WTC11 (cell line): ENCODE measurements around the gene SWI5. TPM values are rescaled to one million over a fixed set of nuclear protein-coding genes. Genes with fewer than 3 reads are reported as not detected.

Experiments used
- ATAC-seq: fragments of 200-7000 bp; cut with Tn5 transposase; 2 replicates; pipeline ENCODE4 v1.10.0; 2021; ENCODE audit warnings: mild to moderate bottlenecking, moderate library complexity
- CTCF ChIA-PET: fragments of 300-600 bp; sonication (Branson Sonifier 250); formaldehyde crosslinking; loops from one replicate; lab custom pipeline; 2021; ENCODE audit warnings: antibody characterized with exemption; lab: Charles Lee
- POLR2A ChIA-PET: fragments of 350-600 bp; sonication (Branson Sonifier 250); formaldehyde crosslinking; loops from one replicate; lab custom pipeline; 2021; ENCODE audit warnings: antibody characterized with exemption; lab: Charles Lee
- DNase-seq: peaks from one replicate; pipeline ENCODE4 v3.0.0; 2021; ENCODE audit warnings: low spot score
- H3K27ac Mint-ChIP-seq: 2 replicates; pipeline ENCODE4 v1.8.0; 2021; ENCODE audit warnings: mixed read lengths
- H3K27me3 Mint-ChIP-seq: 2 replicates; pipeline ENCODE4 v1.8.0; 2021; ENCODE audit warnings: low read depth, mild to moderate bottlenecking, moderate library complexity, mixed read lengths
- H3K36me3 Mint-ChIP-seq: 2 replicates; pipeline ENCODE4 v1.8.0; 2021; ENCODE audit warnings: mixed read lengths
- H3K4me1 Mint-ChIP-seq: 2 replicates; pipeline ENCODE4 v1.8.0; 2022; ENCODE audit warnings: mixed read lengths
- H3K4me3 Mint-ChIP-seq: 2 replicates; pipeline ENCODE4 v1.8.0; 2021; ENCODE audit warnings: mild to moderate bottlenecking, moderate library complexity, mixed read lengths
- H3K9me3 Mint-ChIP-seq: 2 replicates; pipeline ENCODE4 v1.8.0; 2021; ENCODE audit warnings: mixed read lengths
- GABPB1 ChIP-seq: sonication (generic); formaldehyde crosslinking; IDR thresholded peaks from 2 replicates; pipeline ENCODE4 v1.8.1; 2023; ENCODE audit warnings: mild to moderate bottlenecking, missing genetic modification reagents
- GRHL2 ChIP-seq: fragments of 250-450 bp; sonication (Bioruptor Pico); IDR thresholded peaks from 2 replicates; pipeline ENCODE4 v1.8.0; 2022; ENCODE audit warnings: mild to moderate bottlenecking, moderate library complexity; ENCODE audit not compliant: insufficient replicate concordance, severe bottlenecking
- MXD4 ChIP-seq: fragments of 250-450 bp; sonication (Bioruptor Pico); IDR thresholded peaks from 2 replicates; pipeline ENCODE4 v1.8.0; 2021; ENCODE audit warnings: mild to moderate bottlenecking, moderate library complexity, borderline replicate concordance
- NFATC4 ChIP-seq: fragments of 250-450 bp; sonication (Bioruptor Pico); IDR thresholded peaks from 2 replicates; pipeline ENCODE4 v1.9.0; 2021; ENCODE audit warnings: mild to moderate bottlenecking
- NFE2L1 ChIP-seq: sonication (generic); formaldehyde crosslinking; IDR thresholded peaks from 2 replicates; pipeline ENCODE4 v1.8.1; 2023; ENCODE audit warnings: missing genetic modification reagents
- NR1H2 ChIP-seq: sonication (generic); formaldehyde crosslinking; IDR thresholded peaks from 2 replicates; pipeline ENCODE4 v1.9.0; 2021; ENCODE audit warnings: mild to moderate bottlenecking, moderate library complexity, missing genetic modification reagents
- NR2C2 ChIP-seq: sonication (generic); formaldehyde crosslinking; IDR thresholded peaks from 2 replicates; pipeline ENCODE4 v1.8.0; 2022; ENCODE audit warnings: mild to moderate bottlenecking, missing genetic modification reagents
- SMAD3 ChIP-seq: sonication (generic); formaldehyde crosslinking; IDR thresholded peaks from 2 replicates; pipeline ENCODE4 v1.8.0; 2022; ENCODE audit warnings: missing genetic modification reagents, mild to moderate bottlenecking, borderline replicate concordance
- SOX15 ChIP-seq: fragments of 250-450 bp; sonication (Bioruptor Pico); IDR thresholded peaks from 2 replicates; pipeline ENCODE4 v1.9.0; 2021; ENCODE audit warnings: mild to moderate bottlenecking
- ZNF138 ChIP-seq: sonication (generic); formaldehyde crosslinking; conservative IDR thresholded peaks from 2 replicates; pipeline ENCODE4 v1.8.1; 2022; ENCODE audit warnings: mild to moderate bottlenecking, moderate library complexity, missing genetic modification reagents
- ZNF232 ChIP-seq: sonication (generic); formaldehyde crosslinking; IDR thresholded peaks from 2 replicates; pipeline ENCODE4 v1.8.0; 2022; ENCODE audit warnings: mild to moderate bottlenecking, missing genetic modification reagents
- ZNF396 ChIP-seq: fragments of 250-450 bp; sonication (Bioruptor Pico); IDR thresholded peaks from 2 replicates; pipeline ENCODE4 v1.8.0; 2021; ENCODE audit warnings: mild to moderate bottlenecking, moderate library complexity, borderline replicate concordance
- total RNA-seq: library from RNA; stranded (reverse); gene quantifications from 3 replicates; pipeline ENCODE4 v1.2.3, GENCODE V29; 2021
- TF ChIP-seq, protein P1 (sequence below): sonication (generic); formaldehyde crosslinking; IDR thresholded peaks from 2 replicates; pipeline ENCODE4 v1.8.0; 2023; ENCODE audit warnings: missing genetic modification reagents, mild to moderate bottlenecking, borderline replicate concordance
- TF ChIP-seq, protein P2 (sequence below): sonication (generic); formaldehyde crosslinking; IDR thresholded peaks from 2 replicates; pipeline ENCODE4 v1.8.1; 2022; ENCODE audit warnings: mild to moderate bottlenecking, missing genetic modification reagents, moderate library complexity, borderline replicate concordance
- TF ChIP-seq, protein P3 (sequence below): sonication (generic); formaldehyde crosslinking; conservative IDR thresholded peaks from 2 replicates; pipeline ENCODE4 v1.8.1; 2022; ENCODE audit warnings: mild to moderate bottlenecking, missing genetic modification reagents
- TF ChIP-seq, protein P4 (sequence below): fragments of 250-450 bp; sonication (Bioruptor Pico); conservative IDR thresholded peaks from 2 replicates; pipeline ENCODE4 v1.9.0; 2021; ENCODE audit warnings: mild to moderate bottlenecking
- TF ChIP-seq, protein P5 (sequence below): sonication (generic); formaldehyde crosslinking; IDR thresholded peaks from 2 replicates; pipeline ENCODE4 v1.8.0; 2022; ENCODE audit warnings: mild to moderate bottlenecking, missing genetic modification reagents
- TF ChIP-seq, protein P6 (sequence below): sonication (generic); formaldehyde crosslinking; IDR thresholded peaks from 2 replicates; pipeline ENCODE4 v1.8.1; 2023; ENCODE audit warnings: mild to moderate bottlenecking, missing genetic modification reagents, moderate library complexity
- TF ChIP-seq, protein P7 (sequence below): fragments of 250-450 bp; sonication (Bioruptor Pico); IDR thresholded peaks from 2 replicates; pipeline ENCODE4 v2.1.2; 2022; ENCODE audit warnings: mild to moderate bottlenecking, moderate library complexity
- TF ChIP-seq, protein P8 (sequence below): sonication (generic); formaldehyde crosslinking; IDR thresholded peaks from 2 replicates; pipeline ENCODE4 v1.8.1; 2023; ENCODE audit warnings: mild to moderate bottlenecking, missing genetic modification reagents

SWI5 gene
- total RNA-seq, 1 experiment from 2014 or later, result 26.2 TPM

DNA sequence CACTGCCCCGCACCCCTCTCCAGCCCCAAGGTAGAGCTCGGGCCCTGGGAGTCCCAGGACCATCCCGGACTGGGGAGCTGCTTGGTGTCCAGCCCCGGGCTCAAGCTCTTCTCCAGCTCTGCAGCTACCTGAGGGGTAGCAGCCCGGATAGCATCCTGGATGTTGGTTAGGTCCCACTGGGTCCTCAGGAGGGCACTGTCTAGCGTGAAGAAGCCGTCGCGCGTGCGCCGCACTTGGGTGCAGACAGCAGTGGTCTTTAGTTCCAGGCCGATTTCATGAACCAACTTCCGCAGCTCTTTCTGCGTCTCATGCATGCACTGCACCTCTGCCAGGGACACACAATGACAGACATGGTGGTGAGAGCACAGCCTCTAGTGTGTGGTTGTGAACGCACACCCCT lies 33.5 kb downstream of the SWI5 start:
- Mint-ChIP-seq H3K9me3 (no peaks in the 10 kb centered on the region), H3K27me3 (no peaks in the 10 kb centered on the region), H3K4me3 (no peak overlapping the region), H3K27ac (no peak overlapping the region), H3K36me3 (peaks cover 32% of the 10 kb centered on the region), H3K4me1 (no peaks in the 10 kb centered on the region)
- ChIA-PET CTCF (interaction anchor here (0.6 to 0.7 kb wide), 2 partner anchors 14 to 110 kb away, joined by 4 read pairs; no protein-coding TSS in a partner anchor), POLR2A (interaction anchor here (0.9 kb wide), 1 partner anchor 9 kb away, joined by 3 read pairs; no protein-coding TSS in a partner anchor)
- TF ChIP-seq NR2C2 (CRISPR knock-in tag), result no peak
- no peak for TF ChIP-seq ZNF232 (CRISPR knock-in tag)
- TF ChIP-seq, protein P1, sequence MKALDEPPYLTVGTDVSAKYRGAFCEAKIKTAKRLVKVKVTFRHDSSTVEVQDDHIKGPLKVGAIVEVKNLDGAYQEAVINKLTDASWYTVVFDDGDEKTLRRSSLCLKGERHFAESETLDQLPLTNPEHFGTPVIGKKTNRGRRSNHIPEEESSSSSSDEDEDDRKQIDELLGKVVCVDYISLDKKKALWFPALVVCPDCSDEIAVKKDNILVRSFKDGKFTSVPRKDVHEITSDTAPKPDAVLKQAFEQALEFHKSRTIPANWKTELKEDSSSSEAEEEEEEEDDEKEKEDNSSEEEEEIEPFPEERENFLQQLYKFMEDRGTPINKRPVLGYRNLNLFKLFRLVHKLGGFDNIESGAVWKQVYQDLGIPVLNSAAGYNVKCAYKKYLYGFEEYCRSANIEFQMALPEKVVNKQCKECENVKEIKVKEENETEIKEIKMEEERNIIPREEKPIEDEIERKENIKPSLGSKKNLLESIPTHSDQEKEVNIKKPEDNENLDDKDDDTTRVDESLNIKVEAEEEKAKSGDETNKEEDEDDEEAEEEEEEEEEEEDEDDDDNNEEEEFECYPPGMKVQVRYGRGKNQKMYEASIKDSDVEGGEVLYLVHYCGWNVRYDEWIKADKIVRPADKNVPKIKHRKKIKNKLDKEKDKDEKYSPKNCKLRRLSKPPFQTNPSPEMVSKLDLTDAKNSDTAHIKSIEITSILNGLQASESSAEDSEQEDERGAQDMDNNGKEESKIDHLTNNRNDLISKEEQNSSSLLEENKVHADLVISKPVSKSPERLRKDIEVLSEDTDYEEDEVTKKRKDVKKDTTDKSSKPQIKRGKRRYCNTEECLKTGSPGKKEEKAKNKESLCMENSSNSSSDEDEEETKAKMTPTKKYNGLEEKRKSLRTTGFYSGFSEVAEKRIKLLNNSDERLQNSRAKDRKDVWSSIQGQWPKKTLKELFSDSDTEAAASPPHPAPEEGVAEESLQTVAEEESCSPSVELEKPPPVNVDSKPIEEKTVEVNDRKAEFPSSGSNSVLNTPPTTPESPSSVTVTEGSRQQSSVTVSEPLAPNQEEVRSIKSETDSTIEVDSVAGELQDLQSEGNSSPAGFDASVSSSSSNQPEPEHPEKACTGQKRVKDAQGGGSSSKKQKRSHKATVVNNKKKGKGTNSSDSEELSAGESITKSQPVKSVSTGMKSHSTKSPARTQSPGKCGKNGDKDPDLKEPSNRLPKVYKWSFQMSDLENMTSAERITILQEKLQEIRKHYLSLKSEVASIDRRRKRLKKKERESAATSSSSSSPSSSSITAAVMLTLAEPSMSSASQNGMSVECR (CRISPR knock-in tag), result no peak
- TF ChIP-seq, protein P2, sequence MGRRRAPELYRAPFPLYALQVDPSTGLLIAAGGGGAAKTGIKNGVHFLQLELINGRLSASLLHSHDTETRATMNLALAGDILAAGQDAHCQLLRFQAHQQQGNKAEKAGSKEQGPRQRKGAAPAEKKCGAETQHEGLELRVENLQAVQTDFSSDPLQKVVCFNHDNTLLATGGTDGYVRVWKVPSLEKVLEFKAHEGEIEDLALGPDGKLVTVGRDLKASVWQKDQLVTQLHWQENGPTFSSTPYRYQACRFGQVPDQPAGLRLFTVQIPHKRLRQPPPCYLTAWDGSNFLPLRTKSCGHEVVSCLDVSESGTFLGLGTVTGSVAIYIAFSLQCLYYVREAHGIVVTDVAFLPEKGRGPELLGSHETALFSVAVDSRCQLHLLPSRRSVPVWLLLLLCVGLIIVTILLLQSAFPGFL (CRISPR knock-in tag), result no peak
- TF ChIP-seq ZNF138 (CRISPR knock-in tag), result no peak
- TF ChIP-seq NFE2L1 (CRISPR knock-in tag), result no peak
- TF ChIP-seq SOX15 (CRISPR knock-in tag), result no peak
- TF ChIP-seq, protein P3, sequence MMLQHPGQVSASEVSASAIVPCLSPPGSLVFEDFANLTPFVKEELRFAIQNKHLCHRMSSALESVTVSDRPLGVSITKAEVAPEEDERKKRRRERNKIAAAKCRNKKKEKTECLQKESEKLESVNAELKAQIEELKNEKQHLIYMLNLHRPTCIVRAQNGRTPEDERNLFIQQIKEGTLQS (CRISPR knock-in tag), result no peak
- no peak for TF ChIP-seq ZNF396 (CRISPR knock-in tag)
- TF ChIP-seq NFATC4 (CRISPR knock-in tag), result no peak
- TF ChIP-seq, protein P4, sequence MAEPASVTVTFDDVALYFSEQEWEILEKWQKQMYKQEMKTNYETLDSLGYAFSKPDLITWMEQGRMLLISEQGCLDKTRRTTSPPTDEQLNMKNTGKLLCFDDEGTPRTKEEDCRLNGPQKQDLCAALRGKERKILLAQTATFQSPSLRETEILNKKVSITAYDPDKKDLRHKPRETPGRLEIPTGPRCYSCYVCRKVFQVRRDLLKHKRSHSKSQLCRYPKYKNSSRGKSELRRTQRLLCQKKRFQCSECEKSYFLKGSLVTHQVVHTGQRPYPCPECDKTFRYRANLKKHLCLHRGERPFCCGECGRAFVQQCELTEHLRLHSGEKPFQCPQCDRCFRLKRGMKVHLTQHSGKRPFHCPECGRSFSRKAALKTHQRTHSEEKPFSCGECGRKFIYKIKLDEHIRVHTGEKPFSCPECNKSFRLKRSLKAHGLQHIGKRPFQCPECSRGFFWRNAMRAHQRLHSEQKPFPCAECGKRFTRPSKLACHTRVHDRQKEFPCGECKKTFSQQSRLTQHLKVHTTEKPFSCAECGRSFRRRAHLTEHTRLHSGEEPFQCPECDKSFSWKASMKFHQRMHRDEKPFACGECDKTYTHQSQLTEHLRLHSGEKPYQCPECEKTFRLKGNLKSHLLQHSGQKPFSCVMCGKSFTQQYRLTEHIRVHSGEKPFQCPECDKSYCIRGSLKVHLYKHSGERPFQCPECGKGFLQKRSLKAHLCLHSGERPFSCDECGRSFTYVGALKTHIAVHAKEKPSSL (CRISPR knock-in tag), result no peak
- no peak for TF ChIP-seq MXD4
- TF ChIP-seq, protein P5, sequence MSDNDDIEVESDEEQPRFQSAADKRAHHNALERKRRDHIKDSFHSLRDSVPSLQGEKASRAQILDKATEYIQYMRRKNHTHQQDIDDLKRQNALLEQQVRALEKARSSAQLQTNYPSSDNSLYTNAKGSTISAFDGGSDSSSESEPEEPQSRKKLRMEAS, result no peak
- TF ChIP-seq GABPB1 (CRISPR knock-in tag), result no peak
- TF ChIP-seq, protein P6, sequence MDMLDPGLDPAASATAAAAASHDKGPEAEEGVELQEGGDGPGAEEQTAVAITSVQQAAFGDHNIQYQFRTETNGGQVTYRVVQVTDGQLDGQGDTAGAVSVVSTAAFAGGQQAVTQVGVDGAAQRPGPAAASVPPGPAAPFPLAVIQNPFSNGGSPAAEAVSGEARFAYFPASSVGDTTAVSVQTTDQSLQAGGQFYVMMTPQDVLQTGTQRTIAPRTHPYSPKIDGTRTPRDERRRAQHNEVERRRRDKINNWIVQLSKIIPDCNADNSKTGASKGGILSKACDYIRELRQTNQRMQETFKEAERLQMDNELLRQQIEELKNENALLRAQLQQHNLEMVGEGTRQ (CRISPR knock-in tag), result no peak
- TF ChIP-seq, protein P7, sequence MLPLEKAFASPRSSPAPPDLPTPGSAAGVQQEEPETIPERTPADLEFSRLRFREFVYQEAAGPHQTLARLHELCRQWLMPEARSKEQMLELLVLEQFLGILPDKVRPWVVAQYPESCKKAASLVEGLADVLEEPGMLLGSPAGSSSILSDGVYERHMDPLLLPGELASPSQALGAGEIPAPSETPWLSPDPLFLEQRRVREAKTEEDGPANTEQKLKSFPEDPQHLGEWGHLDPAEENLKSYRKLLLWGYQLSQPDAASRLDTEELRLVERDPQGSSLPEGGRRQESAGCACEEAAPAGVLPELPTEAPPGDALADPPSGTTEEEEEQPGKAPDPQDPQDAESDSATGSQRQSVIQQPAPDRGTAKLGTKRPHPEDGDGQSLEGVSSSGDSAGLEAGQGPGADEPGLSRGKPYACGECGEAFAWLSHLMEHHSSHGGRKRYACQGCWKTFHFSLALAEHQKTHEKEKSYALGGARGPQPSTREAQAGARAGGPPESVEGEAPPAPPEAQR (CRISPR knock-in tag), result no peak
- TF ChIP-seq SMAD3, result no peak
- TF ChIP-seq NR1H2 (CRISPR knock-in tag), result no peak
- TF ChIP-seq, protein P8, sequence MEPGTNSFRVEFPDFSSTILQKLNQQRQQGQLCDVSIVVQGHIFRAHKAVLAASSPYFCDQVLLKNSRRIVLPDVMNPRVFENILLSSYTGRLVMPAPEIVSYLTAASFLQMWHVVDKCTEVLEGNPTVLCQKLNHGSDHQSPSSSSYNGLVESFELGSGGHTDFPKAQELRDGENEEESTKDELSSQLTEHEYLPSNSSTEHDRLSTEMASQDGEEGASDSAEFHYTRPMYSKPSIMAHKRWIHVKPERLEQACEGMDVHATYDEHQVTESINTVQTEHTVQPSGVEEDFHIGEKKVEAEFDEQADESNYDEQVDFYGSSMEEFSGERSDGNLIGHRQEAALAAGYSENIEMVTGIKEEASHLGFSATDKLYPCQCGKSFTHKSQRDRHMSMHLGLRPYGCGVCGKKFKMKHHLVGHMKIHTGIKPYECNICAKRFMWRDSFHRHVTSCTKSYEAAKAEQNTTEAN (CRISPR knock-in tag), result no peak
- no peak for TF ChIP-seq GRHL2 (CRISPR knock-in tag)
- no peak for ATAC-seq
- no peak for DNase-seq
